Measurements from ENCODE around the gene HILPDA. TPM values are rescaled to one million over a fixed set of nuclear protein-coding genes. Genes with fewer than 3 reads are reported as not detected.
"Not testable (repeated sequence)": the region's sequence is repeated elsewhere in the genome, so short reads cannot be mapped to it uniquely, and the experiment has no call there.

HILPDA gene
- total RNA-seq, 2 donors from 2014 or later, result 12.1 to 31.4 TPM

- TF ChIP-seq CTCF (IDR thresholded peaks at IDR 0.05), result no peak
- no peak for DNase-seq
- intact Hi-C loops (cut with DNase I), result no loop called here
- Histone ChIP-seq H3K9ac (ENCODE audit: low read depth in 2 of 2, low read length in 2 of 2) (peak overlapping the region in 1 of 2 donors; percentile 21), H3K4me1 (no peaks in the 10 kb centered on the region), H3K9me3 (no peaks in the 10 kb centered on the region), H3K27me3 (no peaks in the 10 kb centered on the region), H3K27ac (no peak overlapping the region), H3K36me3 (no peaks in the 10 kb centered on the region), H3K4me3 (no peak overlapping the region)
These were observed 3.3 kb downstream of the HILPDA start for GRCh38 chr7:128458956-128459355.

DNA sequence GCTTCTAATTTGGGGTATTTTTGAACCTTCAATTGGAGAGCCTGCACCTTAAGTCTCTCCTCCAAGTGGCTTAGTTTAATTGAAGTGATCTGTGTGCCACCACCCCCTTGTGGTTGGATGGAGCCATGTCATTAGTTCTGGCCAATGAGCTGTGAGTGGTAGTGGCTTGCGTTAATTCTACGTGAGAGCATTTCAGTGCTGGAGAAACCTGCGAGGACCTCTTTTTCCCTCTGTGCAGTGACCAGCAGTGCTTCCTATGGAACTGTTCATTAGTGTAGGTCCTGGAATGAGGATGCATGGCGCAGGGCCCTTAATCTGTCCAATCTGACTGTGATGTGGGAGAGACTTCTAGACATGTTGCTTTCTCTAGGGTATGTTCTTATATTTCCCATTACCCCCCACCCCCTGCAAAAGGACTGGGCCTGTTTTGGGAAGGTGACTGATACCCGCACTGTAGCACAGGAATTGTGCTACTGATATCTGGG lies 3.8 kb downstream of the HILPDA start:
- no peaks in the 10 kb centered on the region for H3K36me3 ChIP-seq
- H3K4me1 ChIP-seq, result no peaks in the 10 kb centered on the region
- peak; percentile 78 for TF ChIP-seq CTCF (IDR thresholded peaks at IDR 0.05)
- H3K27me3 ChIP-seq, result no peaks in the 10 kb centered on the region
- intact Hi-C loops (cut with DNase I), result no loop called here
- DNase-seq, result peak; percentile 78
- H3K9ac ChIP-seq (ENCODE audit: low read depth in 2 of 2, low read length in 2 of 2), result no peak overlapping the region
- no peak overlapping the region for H3K27ac ChIP-seq
- no peak overlapping the region for H3K4me3 ChIP-seq
- H3K9me3 ChIP-seq, result no peaks in the 10 kb centered on the region

DNA sequence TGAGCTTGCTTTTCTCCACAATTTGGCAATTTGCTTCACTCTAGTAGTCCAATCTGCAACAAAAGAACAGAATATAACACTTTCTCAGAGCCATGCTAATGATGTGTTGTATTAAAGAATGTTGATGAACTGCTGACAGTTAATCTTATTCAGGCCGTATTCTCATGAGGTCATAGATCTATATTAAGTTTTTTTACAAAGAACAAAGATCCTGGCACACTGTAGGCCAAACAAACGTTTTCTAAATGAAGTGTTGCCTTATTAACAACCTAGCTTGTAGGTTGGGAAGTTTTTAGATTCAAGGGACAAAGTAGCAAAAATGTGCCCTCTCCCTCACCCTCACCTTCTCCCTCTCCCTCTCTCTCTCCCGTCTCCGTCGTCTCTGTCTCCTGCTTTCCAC lies 6.8 kb downstream of the HILPDA start:
- TF ChIP-seq CTCF (IDR thresholded peaks at IDR 0.05), result no peak
- DNase-seq, result no peak
- Histone ChIP-seq H3K27ac (no peak overlapping the region), H3K9me3 (no peaks in the 10 kb centered on the region), H3K36me3 (no peaks in the 10 kb centered on the region), H3K9ac (ENCODE audit: low read depth in 2 of 2, low read length in 2 of 2) (no peak overlapping the region), H3K4me1 (no peaks in the 10 kb centered on the region), H3K27me3 (no peaks in the 10 kb centered on the region), H3K4me3 (no peak overlapping the region)
- intact Hi-C loops (cut with DNase I), result no loop called here

- H3K36me3 ChIP-seq; H3K4me3 ChIP-seq; H3K27me3 ChIP-seq; H3K9ac ChIP-seq (ENCODE audit: low read depth in 2 of 2, low read length in 2 of 2); DNase-seq; H3K9me3 ChIP-seq; intact Hi-C loops (cut with DNase I); H3K4me1 ChIP-seq; H3K27ac ChIP-seq: not testable (repeated sequence)
These were observed 7.7 kb downstream of the HILPDA start for GRCh38 chr7:128463345-128463744.

DNA sequence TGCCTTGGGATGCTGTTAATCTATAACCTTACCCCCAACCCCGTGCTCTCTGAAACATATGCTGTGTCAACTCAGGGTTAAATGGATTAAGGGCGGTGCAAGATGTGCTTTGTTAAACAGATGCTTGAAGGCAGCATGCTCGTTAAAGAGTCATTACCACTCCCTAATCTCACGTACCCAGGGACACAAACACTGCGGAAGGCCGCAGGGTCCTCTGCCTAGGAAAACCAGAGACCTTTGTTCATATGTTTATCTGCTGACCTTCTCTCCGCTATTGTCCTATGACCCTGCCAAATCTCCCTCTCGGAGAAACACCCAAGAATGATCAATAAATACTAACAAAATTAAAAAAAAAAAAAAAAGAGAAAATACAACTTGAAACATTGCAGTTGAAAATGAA lies 8.3 kb downstream of the HILPDA start:
- H3K36me3 ChIP-seq; H3K27ac ChIP-seq; intact Hi-C loops (cut with DNase I): not testable (repeated sequence)

GRCh38 chr7:128466871-128467270 lies 11.2 kb downstream of the HILPDA start:
- DNase-seq; H3K36me3 ChIP-seq; H3K4me1 ChIP-seq; H3K9ac ChIP-seq (ENCODE audit: low read depth in 2 of 2, low read length in 2 of 2); H3K4me3 ChIP-seq; H3K9me3 ChIP-seq; H3K27ac ChIP-seq; intact Hi-C loops (cut with DNase I); H3K27me3 ChIP-seq: not testable (repeated sequence)

More for the DNA sequence above, 8.3 kb downstream of the HILPDA start:
- H3K4me3 ChIP-seq; H3K27me3 ChIP-seq; H3K9me3 ChIP-seq; H3K4me1 ChIP-seq; H3K9ac ChIP-seq (ENCODE audit: low read depth in 2 of 2, low read length in 2 of 2); DNase-seq: not testable (repeated sequence)

DNA sequence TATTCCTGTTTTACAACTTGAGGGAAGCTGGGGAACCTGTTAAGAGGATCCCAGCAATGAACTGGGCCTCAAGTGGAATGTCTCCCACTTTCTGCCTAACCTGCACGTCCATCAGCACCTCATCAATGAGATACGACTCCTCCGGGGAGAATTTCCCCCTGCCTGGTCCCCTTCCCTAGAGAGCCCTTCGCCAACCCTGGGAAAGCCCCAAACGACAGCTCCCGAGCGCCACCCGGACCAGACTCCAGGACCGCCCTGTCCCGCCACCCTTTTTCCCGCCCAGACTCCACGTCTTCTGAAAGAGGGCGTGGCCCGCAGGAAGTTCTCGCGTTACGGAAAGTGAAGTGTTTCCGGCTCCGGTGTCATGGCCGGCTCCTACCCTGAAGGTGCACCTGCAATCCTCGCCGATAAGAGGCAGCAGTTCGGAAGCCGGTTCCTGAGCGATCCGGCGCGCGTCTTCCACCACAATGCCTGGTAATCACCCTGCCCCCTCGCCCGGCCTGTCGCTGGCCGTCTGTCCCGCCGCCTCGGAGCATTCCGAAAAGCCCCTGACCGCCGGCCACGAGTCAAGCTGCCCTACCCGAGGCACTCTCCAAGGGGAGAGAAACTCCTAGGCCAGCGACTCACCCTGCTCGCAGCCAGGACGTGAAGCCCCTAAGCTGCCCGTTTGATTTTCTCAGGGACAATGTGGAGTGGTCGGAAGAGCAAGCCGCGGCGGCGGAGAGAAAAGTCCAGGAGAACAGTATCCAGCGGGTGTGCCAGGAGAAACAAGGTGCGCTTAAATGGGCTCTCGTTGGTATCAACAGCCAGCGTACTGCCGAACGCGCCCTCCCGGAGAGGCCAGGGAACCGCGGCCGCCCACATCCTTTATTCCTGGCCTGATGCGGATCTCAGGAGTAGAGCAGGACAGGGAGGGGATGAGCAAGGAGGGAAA lies 21.0 kb downstream of the HILPDA start, which contains the start of gene METTL2B:
Gene METTL2B, plus strand, starts transcription at position 347 of the 934 bp plus-strand sequence. Its CDS starts 18 bp downstream, at position 365.
- TF ChIP-seq CTCF (IDR thresholded peaks at IDR 0.05), result peak; percentile 31
- H3K4me3 ChIP-seq, result peak within 1 kb of the TSS; percentile 88
- H3K9me3 ChIP-seq, H3K27me3 ChIP-seq, H3K4me1 ChIP-seq, H3K36me3 ChIP-seq: not testable (repeated sequence)
- peak within 1 kb of the TSS; percentile 68 to 91 for H3K9ac ChIP-seq (ENCODE audit: low read depth in 2 of 2, low read length in 2 of 2)
- peak; percentile 95 for DNase-seq
- H3K27ac ChIP-seq, result peak within 1 kb of the TSS; percentile 89
- intact Hi-C loops (cut with DNase I), result loop anchor here (10.0 kb wide), 1 partner anchor 58 kb away; no protein-coding TSS in a partner anchor

DNA sequence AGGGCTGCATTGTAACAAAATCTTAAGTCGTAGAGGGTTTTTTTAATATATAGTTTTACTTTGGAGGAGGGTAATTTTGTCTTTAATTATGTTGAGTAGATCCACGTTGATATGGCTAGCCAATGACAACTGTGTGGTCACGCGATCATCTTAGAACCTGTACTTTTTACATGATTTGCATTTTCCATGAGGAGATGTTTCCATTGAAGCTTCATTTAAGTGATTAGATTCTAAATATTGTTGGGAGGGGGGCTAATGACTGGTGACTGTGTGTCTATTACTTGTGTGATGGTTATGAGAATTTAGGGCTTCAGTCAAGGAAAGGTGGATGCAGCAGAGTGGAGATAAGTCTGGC lies 21.6 kb downstream of the HILPDA start:
- not testable (repeated sequence) for DNase-seq, H3K9me3 ChIP-seq, H3K36me3 ChIP-seq, H3K4me1 ChIP-seq, H3K27me3 ChIP-seq
- peak overlapping the region; percentile 88 for H3K4me3 ChIP-seq
- H3K9ac ChIP-seq (ENCODE audit: low read depth in 2 of 2, low read length in 2 of 2), result peak overlapping the region; percentile 68 to 91
- intact Hi-C loops (cut with DNase I), result loop anchor here (10.0 kb wide), 1 partner anchor 57 kb away; no protein-coding TSS in a partner anchor
- peak overlapping the region; percentile 89 for H3K27ac ChIP-seq

- not testable (repeated sequence) for H3K4me1 ChIP-seq; H3K4me3 ChIP-seq; H3K36me3 ChIP-seq; H3K27me3 ChIP-seq; H3K9ac ChIP-seq (ENCODE audit: low read depth in 2 of 2, low read length in 2 of 2); H3K9me3 ChIP-seq; DNase-seq; H3K27ac ChIP-seq
- intact Hi-C loops (cut with DNase I), result loop anchor here (10.0 kb wide), 1 partner anchor 56 kb away; no protein-coding TSS in a partner anchor
These were observed 23.4 kb downstream of the HILPDA start for GRCh38 chr7:128479082-128479481.

Measured in colonic mucosa (tissue), 4 donors.